ENCODE results near the gene CREB5.

- TF ChIP-seq GATA3 (IDR thresholded peaks at IDR 0.05; ENCODE audit: low read depth, low read length): no peak
- TF ChIP-seq GATA2 (IDR thresholded peaks at IDR 0.05; ENCODE audit: low read depth, low read length): no peak
Observed at GRCh38 chr7:28784171-28784902, 372.0 kb downstream of the CREB5 start.

Data from SH-SY5Y (cell line).